ENCODE measurements around the gene ZNF740.

DNA sequence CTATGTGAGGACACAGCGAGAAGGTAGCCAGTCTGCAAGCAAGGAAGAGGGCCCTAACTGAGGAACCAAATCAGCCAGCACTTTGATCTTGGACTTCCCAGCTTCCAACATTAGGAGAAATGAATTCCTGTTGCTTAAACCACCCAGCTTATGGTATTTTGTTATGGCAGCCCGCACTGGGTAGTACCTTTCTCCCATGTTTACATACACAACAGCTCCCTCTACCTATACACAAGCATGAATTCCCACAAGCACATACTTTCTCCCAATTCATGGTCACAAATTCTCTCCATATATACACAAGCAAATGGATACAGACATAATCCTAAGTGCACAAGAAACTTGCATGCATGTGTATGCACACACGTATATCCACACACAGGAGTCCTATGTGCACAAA, 19.2 kb downstream of the ZNF740 start:
- no peak for TF ChIP-seq EZH2 (IDR thresholded peaks at IDR 0.05)
- TF ChIP-seq, protein P1, sequence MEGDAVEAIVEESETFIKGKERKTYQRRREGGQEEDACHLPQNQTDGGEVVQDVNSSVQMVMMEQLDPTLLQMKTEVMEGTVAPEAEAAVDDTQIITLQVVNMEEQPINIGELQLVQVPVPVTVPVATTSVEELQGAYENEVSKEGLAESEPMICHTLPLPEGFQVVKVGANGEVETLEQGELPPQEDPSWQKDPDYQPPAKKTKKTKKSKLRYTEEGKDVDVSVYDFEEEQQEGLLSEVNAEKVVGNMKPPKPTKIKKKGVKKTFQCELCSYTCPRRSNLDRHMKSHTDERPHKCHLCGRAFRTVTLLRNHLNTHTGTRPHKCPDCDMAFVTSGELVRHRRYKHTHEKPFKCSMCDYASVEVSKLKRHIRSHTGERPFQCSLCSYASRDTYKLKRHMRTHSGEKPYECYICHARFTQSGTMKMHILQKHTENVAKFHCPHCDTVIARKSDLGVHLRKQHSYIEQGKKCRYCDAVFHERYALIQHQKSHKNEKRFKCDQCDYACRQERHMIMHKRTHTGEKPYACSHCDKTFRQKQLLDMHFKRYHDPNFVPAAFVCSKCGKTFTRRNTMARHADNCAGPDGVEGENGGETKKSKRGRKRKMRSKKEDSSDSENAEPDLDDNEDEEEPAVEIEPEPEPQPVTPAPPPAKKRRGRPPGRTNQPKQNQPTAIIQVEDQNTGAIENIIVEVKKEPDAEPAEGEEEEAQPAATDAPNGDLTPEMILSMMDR (IDR thresholded peaks at IDR 0.05) = no peak
- TF ChIP-seq EZH2phosphoT487 (IDR thresholded peaks at IDR 0.05) = no peak
